Ammon's horn (tissue), 1 donor: Measurements from ENCODE around the gene ENTHD1.

Experiments
- DNase-seq: peaks from one replicate; pipeline ENCODE4 v3.0.0-alpha.2; 2016; ENCODE audit warnings: low spot score

Gene ENTHD1

GRCh38 chr22:39713799-39714290 is 179.7 kb downstream of the ENTHD1 start:
- DNase-seq = no peak

GRCh38 chr22:39712751-39713525 is 180.6 kb downstream of the ENTHD1 start:
- DNase-seq = no peak

- DNase-seq = no peak
Observed at GRCh38 chr22:39712081-39712480, 181.5 kb downstream of the ENTHD1 start.

GRCh38 chr22:39710380-39711150 is 183.0 kb downstream of the ENTHD1 start:
- no peak for DNase-seq

GRCh38 chr22:39707816-39708215 is 185.7 kb downstream of the ENTHD1 start:
- no peak for DNase-seq

- DNase-seq = no peak
Observed at GRCh38 chr22:39707351-39707750, 186.2 kb downstream of the ENTHD1 start.

- DNase-seq = no peak
Observed at GRCh38 chr22:39706376-39707140, 187.0 kb downstream of the ENTHD1 start.

GRCh38 chr22:39705386-39705785 is 188.2 kb downstream of the ENTHD1 start:
- DNase-seq = no peak

- DNase-seq = no peak
Observed at GRCh38 chr22:39703928-39704639, 189.5 kb downstream of the ENTHD1 start.

GRCh38 chr22:39703091-39703490 is 190.5 kb downstream of the ENTHD1 start:
- DNase-seq = no peak

- no peak for DNase-seq
Observed at GRCh38 chr22:39700565-39700964, 193.0 kb downstream of the ENTHD1 start.

GRCh38 chr22:39699631-39700360 is 193.8 kb downstream of the ENTHD1 start:
- DNase-seq = peak; percentile 42

GRCh38 chr22:39697790-39698430 is 195.7 kb downstream of the ENTHD1 start:
- no peak for DNase-seq

- no peak for DNase-seq
Observed at GRCh38 chr22:39693943-39694500, 199.5 kb downstream of the ENTHD1 start.
